Adrenal gland (tissue), 12 donors: ENCODE measurements around the gene ALX1. TPM values are rescaled to one million over a fixed set of nuclear protein-coding genes. Genes with fewer than 3 reads are reported as not detected.
"Not testable (repeated sequence)": the region's sequence is repeated elsewhere in the genome, so short reads cannot be mapped to it uniquely, and the experiment has no call there.

ENCODE experiments used
- DNase-seq, 7 donors: peaks; one replicate each; pipeline ENCODE4 v3.0.0-alpha.2; 2019 to 2020
- H3K27ac ChIP-seq, 5 donors: fragments of 200-600 bp; sonication (generic) in 4 of 5; 1 replicate in 3 of 5; 2 replicates in 2 of 5; pipeline versions ENCODE4 v1.5.1 to v1.8.0; 2016 to 2020; ENCODE audit warnings: mild to moderate bottlenecking in 1 of 5
- H3K27me3 ChIP-seq: fragments of 200-600 bp; 2 replicates; pipeline ENCODE4 v1.8.0; 2021
- H3K36me3 ChIP-seq, 2 donors: fragments of 200-600 bp; replicated peaks in 1 of 2; 1 replicate in 1 of 2; 2 replicates in 1 of 2; pipeline versions ENCODE4 v1.5.1 to v1.8.0; 2018 to 2022
- H3K4me1 ChIP-seq, 2 donors: fragments of 200-600 bp; replicated peaks in 1 of 2; 1 replicate in 1 of 2; 2 replicates in 1 of 2; pipeline versions ENCODE4 v1.5.1 to v1.8.0; 2018 to 2021
- H3K4me3 ChIP-seq, 4 donors: fragments of 200-600 bp; sonication (generic) in 3 of 4; one replicate each; pipeline ENCODE4 v1.5.1; 2016 to 2018
- H3K9me3 ChIP-seq, 3 donors: fragments of 200-600 bp; sonication (generic) in 1 of 3; replicated peaks in 1 of 3; 1 replicate in 2 of 3; 2 replicates in 1 of 3; pipeline versions ENCODE4 v1.5.1 to v1.8.0; 2016 to 2021
- POLR2A ChIP-seq, 2 donors: fragments of 450-650 bp; IDR thresholded peaks; one replicate each; pipeline ENCODE4 v1.6.1; 2017; ENCODE audit warnings: antibody characterized with exemption in 2 of 2, mild to moderate bottlenecking in 2 of 2, moderate library complexity in 1 of 2
- WGBS, 4 donors: extraction: QIAGEN DNeasy Blood & Tissue Kit in 2 of 4; methylation state at CpG; one replicate each; pipeline versions ENCODE4 v1.1.5 to v1.1.7; 2013 to 2017; 5-methylcytosine and 5-hydroxymethylcytosine counted together
- intact Hi-C, 2 donors: fragments of 100-400 bp; cut with DNase I; formaldehyde crosslinking; loops; one replicate each; pipeline versions ENCODE4 v1.14.1 to v1.15.0; 2022 to 2023
- polyA plus RNA-seq, 3 donors: library from polyadenylated mRNA; stranded (reverse); fragments of 200-250 nt in 2 of 3; fragments of 350-450 nt in 1 of 3; fragmentation: Illumina TruSeq in 1 of 3; extraction: RNeasy Lipid Tissue Mini Kit (QIAGEN cat#74804) in 1 of 3; gene quantifications; one replicate each; pipeline ENCODE4 v1.2.3, GENCODE V29; 2013 to 2014
- total RNA-seq, 9 donors: library from RNA; depleted of rRNA in 4 of 9; stranded (reverse); fragments of >200 nt in 4 of 9; fragments of 120-200 nt in 1 of 9; fragmentation: NEBNext Ultra II Directional in 1 of 9; extraction: Animal tissue kit (Norgen Biotek cat#: 25700) in 1 of 9; gene quantifications; one replicate each; pipeline versions ENCODE4 v1.1.0 to v1.2.4, GENCODE V29; 2013 to 2023
- TF ChIP-seq, protein P1 (sequence below), 6 experiments: fragments of 450-650 bp in 4 of 6; fragments of 200-600 bp in 2 of 6; sonication (generic) in 1 of 6; IDR thresholded peaks; 1 replicate in 5 of 6; 2 replicates in 1 of 6; pipeline versions ENCODE4 v1.5.1 to v1.8.0; 2016 to 2021; ENCODE audit warnings: antibody characterized with exemption in 6 of 6, mild to moderate bottlenecking in 2 of 6, moderate library complexity in 1 of 6
- donor health status: healthy with polysubstance abuse.
- donor health status: Bipolar disorder and iron deficiency.
- donor health status: DM: yes; HTN: yes; CAD: no.
- donor health status: DM: no; HTN: no; CAD: no.
- donor health status: DM: no; HTN: no; CAD: no.
- donor health status: DM: yes; HTN: yes; CAD: no.

Gene ALX1
- total and polyA plus RNA-seq, 12 donors: 0.17 TPM; not detected in 11

DNA sequence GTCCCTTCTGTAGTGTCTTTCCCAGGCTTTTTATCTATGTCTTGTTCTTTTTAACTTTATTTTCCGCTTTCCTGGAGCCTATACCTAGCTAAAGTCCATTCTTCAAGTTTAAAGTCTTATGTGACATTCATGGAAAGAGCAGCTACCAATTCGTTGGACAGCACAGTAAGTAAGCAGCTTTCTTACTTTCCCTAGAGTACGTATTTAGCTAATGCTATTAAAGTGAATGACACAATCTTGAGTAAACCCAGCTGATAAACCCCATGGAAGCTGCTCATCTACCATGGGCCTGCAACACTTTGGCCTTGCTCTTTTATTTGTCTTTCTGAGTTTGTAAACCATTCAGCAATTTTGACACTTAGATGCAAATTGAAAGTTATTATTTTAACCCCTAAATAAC, 30.0 kb downstream of the ALX1 start:
- Histone ChIP-seq H3K27ac (no peak overlapping the region), H3K36me3 (no peaks in the 10 kb centered on the region), H3K9me3 (no peaks in the 10 kb centered on the region), H3K27me3 (no peaks in the 10 kb centered on the region), H3K4me1 (no peaks in the 10 kb centered on the region), H3K4me3 (no peak overlapping the region)
- DNase-seq: no peak
- 31 to 46% (median 38%) methylated on average over 3 of the region's 3 CpGs for WGBS, 4 donors
- TF ChIP-seq POLR2A (IDR thresholded peaks at IDR 0.05): no peak
- TF ChIP-seq, protein P1, sequence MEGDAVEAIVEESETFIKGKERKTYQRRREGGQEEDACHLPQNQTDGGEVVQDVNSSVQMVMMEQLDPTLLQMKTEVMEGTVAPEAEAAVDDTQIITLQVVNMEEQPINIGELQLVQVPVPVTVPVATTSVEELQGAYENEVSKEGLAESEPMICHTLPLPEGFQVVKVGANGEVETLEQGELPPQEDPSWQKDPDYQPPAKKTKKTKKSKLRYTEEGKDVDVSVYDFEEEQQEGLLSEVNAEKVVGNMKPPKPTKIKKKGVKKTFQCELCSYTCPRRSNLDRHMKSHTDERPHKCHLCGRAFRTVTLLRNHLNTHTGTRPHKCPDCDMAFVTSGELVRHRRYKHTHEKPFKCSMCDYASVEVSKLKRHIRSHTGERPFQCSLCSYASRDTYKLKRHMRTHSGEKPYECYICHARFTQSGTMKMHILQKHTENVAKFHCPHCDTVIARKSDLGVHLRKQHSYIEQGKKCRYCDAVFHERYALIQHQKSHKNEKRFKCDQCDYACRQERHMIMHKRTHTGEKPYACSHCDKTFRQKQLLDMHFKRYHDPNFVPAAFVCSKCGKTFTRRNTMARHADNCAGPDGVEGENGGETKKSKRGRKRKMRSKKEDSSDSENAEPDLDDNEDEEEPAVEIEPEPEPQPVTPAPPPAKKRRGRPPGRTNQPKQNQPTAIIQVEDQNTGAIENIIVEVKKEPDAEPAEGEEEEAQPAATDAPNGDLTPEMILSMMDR (IDR thresholded peaks at IDR 0.05): no peak
- intact Hi-C loops: no loop called here

DNA sequence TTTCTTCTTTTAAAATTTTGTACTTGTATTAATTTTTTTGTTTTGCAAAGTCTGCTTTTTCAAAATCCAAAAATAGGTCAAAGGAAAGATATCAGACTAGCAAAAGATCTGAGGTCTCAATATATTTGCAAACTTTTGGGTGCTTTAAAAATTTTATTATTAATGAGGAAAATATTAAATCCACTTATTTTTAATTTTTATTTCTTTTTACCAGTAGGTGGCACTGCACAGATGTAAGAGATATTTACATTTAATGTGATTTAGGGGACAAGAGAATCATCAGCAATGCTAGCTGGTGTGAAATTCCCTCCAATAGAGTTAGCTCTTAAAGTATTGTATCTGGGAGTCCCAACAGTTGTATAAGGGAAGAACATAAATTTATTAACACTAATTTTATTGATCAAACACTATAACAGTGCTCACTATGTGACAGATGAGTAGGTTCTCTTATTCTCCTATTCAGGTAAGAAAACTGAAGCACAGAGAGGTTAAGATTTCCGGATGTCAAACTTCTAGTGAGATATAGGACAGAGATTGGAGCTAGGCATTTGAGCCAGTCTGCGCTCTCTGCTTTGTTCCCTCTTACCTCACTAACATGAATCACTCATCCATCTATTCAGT, 30.5 kb downstream of the ALX1 start:
- WGBS, 4 donors: 64 to 78% (median 72%) methylated on average over 2 of the region's 2 CpGs

DNA sequence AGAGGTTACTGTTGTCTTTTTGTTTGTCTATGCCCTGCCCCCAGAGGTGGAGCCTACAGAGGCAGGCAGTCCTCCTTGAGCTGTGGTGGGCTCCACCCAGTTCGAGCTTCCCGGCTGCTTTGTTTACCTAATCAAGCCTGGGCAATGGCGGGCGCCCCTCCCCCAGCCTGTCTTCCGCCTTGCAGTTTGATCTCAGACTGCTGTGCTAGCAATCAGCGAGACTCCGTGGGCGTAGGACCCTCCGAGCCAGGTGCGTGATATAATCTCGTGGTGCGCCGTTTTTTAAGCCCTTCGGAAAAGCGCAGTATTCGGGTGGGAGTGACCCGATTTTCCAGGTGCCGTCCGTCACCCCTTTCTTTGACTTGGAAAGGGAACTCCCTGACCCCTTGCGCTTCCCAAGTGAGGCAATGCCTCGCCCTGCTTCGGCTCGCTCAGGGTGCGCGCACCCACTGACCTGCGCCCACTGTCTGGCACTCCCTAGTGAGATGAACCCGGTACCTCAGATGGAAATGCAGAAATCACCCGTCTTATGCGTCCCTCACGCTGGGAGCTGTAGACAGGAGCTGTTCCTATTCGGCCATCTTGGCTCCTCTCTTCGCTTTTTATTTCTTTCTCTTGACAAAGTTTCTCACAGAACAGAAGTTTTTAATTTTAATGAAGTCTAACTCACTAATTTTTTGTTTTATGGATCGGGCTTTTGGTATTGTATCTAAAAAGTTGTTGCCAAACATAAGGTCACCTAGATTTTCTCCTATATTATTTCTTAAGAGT, 38.0 kb downstream of the ALX1 start:
- H3K27me3 ChIP-seq, H3K9me3 ChIP-seq, H3K4me1 ChIP-seq, H3K4me3 ChIP-seq, intact Hi-C loops, DNase-seq, H3K36me3 ChIP-seq, H3K27ac ChIP-seq: not testable (repeated sequence)
- 83 to 89% (median 86%) methylated on average over 33 of the region's 33 CpGs for WGBS, 4 donors

More for the DNA sequence above, 30.5 kb downstream of the ALX1 start:
- Histone ChIP-seq H3K9me3 (no peaks in the 10 kb centered on the region), H3K27ac (no peak overlapping the region), H3K36me3 (no peaks in the 10 kb centered on the region), H3K4me1 (no peaks in the 10 kb centered on the region), H3K27me3 (no peaks in the 10 kb centered on the region), H3K4me3 (no peak overlapping the region)
- TF ChIP-seq, protein P1 (IDR thresholded peaks at IDR 0.05): peak in 2 of 6 experiments; percentile 31 to 50
- no peak for TF ChIP-seq POLR2A (IDR thresholded peaks at IDR 0.05)
- DNase-seq: no peak
- intact Hi-C loops: no loop called here

DNA sequence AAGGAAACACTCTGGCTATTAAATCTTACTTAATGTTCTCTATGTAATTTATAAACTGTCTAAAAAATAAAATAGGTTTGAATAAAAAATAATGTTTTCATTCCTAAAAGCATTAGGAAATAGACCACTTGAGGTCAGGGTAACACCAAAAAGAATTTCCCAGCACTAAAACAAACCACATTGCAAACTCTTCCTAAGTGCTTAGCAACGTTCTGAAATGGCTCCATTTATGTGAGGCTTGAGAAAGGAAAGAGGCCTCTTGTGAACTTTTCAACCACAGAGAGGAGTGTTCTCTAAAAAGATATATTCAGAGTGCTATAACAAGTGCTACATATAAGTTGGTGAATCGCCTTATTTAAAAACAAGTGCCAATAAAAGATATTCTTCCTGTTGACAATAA, 42.7 kb downstream of the ALX1 start:
- 35 to 41% (median 36%) methylated on average over 2 of the region's 2 CpGs for WGBS, 4 donors
- Histone ChIP-seq H3K27me3 (no peaks in the 10 kb centered on the region), H3K4me3 (no peak overlapping the region), H3K27ac (no peak overlapping the region), H3K9me3 (no peaks in the 10 kb centered on the region), H3K4me1 (no peaks in the 10 kb centered on the region), H3K36me3 (no peaks in the 10 kb centered on the region)
- TF ChIP-seq, protein P1 (IDR thresholded peaks at IDR 0.05): no peak
- TF ChIP-seq POLR2A (IDR thresholded peaks at IDR 0.05): no peak
- DNase-seq: no peak
- intact Hi-C loops: no loop called here
